Fibroblast of the aortic adventitia (primary cell): ENCODE measurements around the gene CUBN. TPM values are rescaled to one million over a fixed set of nuclear protein-coding genes. Genes with fewer than 3 reads are reported as not detected.

Experiments used
- DNase-seq: peaks from one replicate; pipeline ENCODE4 v3.0.0-alpha.2; 2010; ENCODE audit warnings: low read depth
- H3K4me3 ChIP-seq: 2 replicates; pipeline ENCODE4 v1.5.1; 2011; ENCODE audit warnings: low read depth, mild to moderate bottlenecking, control low read depth, low read length, moderate library complexity
- total RNA-seq: library from RNA; depleted of rRNA; stranded (reverse); fragments of >200 nt; gene quantifications from 2 replicates; pipeline ENCODE4 v1.2.3, GENCODE V29; 2012; ENCODE audit warnings: low replicate concordance
- TF ChIP-seq, protein P1 (sequence below): IDR thresholded peaks from 2 replicates; pipeline ENCODE4 v1.5.1; 2011; ENCODE audit warnings: mild to moderate bottlenecking, low read length, control low read depth, inconsistent platforms; ENCODE audit not compliant: insufficient read depth

Gene CUBN
- total RNA-seq, 1 donor = 4.2 TPM

DNA sequence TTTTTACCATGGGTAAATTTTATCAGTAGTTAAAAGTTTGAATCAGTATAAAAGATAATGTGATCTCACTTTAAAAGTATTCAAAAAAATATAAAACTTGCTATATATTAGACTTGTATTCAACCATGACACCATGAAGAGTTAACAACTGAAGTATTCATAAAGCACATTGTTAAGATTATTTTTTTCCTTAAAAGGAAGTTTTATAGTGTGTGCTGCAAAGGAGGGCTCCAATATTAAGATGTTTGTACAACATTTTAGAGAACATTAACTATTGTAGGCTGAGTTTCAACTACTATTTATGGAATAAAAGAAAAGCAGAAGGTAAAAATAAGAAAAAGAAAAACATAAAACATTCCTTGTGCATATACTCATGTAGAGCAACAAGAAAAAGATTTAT lies 24.5 kb upstream of the CUBN start:
- H3K4me3 ChIP-seq = no peak overlapping the region
- TF ChIP-seq, protein P1, sequence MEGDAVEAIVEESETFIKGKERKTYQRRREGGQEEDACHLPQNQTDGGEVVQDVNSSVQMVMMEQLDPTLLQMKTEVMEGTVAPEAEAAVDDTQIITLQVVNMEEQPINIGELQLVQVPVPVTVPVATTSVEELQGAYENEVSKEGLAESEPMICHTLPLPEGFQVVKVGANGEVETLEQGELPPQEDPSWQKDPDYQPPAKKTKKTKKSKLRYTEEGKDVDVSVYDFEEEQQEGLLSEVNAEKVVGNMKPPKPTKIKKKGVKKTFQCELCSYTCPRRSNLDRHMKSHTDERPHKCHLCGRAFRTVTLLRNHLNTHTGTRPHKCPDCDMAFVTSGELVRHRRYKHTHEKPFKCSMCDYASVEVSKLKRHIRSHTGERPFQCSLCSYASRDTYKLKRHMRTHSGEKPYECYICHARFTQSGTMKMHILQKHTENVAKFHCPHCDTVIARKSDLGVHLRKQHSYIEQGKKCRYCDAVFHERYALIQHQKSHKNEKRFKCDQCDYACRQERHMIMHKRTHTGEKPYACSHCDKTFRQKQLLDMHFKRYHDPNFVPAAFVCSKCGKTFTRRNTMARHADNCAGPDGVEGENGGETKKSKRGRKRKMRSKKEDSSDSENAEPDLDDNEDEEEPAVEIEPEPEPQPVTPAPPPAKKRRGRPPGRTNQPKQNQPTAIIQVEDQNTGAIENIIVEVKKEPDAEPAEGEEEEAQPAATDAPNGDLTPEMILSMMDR = no peak
- DNase-seq = no peak

- TF ChIP-seq, protein P1 = no peak
- no peak overlapping the region for H3K4me3 ChIP-seq
- no peak for DNase-seq
Measured at GRCh38 chr10:17153321-17153720, 23.7 kb upstream of the CUBN start.

DNA sequence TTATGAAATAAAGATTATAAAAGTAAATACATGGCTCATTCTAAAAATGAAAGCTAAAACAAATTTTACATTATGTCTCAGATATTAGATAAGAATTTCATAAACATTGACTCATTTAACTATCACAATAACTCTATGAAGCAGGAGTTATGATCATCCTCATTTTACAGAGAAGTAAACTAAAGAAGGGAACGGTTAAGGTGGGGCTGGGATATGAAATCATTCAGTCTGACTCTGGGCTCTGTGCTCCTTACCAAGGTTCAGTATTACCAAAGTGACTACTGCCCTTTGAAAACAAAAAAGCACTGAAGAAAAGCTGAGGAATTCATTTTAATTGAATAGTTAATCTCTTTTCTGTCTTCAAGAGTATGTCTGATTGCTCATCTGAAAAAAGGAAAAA lies 22.1 kb upstream of the CUBN start:
- TF ChIP-seq, protein P1 = no peak
- no peak overlapping the region for H3K4me3 ChIP-seq
- no peak for DNase-seq

- H3K4me3 ChIP-seq = no peak overlapping the region
- no peak for DNase-seq
- TF ChIP-seq, protein P1 = no peak
Measured at GRCh38 chr10:17147884-17148489, 18.4 kb upstream of the CUBN start.

GRCh38 chr10:17146892-17147291 lies 17.3 kb upstream of the CUBN start:
- DNase-seq = no peak
- no peak overlapping the region for H3K4me3 ChIP-seq
- TF ChIP-seq, protein P1 = no peak

DNA sequence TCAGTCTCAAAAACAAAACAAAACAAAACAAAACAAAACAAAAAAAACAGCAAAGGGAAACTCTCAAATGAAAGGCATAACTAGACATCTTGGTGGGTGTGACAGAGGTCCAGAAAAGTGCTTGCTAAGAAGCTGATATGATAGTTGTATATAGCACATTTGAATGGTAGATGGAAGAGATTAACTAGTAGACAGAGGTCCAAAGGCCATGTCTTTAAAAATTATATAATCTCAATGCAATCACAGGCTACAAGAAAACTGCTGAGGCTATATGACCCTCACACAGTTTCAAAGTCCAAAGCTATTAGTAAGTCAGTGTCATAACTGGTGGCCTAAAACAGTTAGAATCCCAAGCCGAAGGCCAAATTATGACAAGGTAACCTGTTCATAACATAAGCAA lies 15.6 kb upstream of the CUBN start:
- no peak overlapping the region for H3K4me3 ChIP-seq
- DNase-seq = no peak
- TF ChIP-seq, protein P1 = no peak

- no peak overlapping the region for H3K4me3 ChIP-seq
- DNase-seq = peak; percentile 8
- TF ChIP-seq, protein P1 = no peak
Measured at GRCh38 chr10:17144757-17145156, 15.1 kb upstream of the CUBN start.
